Measurements from ENCODE around the gene SGMS1.

The SGMS1 gene

DNA sequence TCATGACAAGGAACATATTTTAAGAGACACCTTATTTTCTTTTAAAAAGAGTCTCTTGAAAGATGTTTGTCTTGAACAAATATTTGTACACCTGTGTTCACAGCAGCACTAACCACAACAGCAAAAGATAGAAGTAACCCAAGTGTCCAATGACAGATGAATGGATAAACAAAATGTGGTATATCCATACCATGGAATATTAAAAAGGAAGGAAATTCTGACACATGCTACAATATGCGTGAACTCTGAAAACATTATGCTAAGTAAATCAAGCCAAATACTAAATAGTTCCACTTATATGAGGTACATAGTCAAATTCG is 17.8 kb downstream of the SGMS1 start:
- no peak for DNase-seq

DNA sequence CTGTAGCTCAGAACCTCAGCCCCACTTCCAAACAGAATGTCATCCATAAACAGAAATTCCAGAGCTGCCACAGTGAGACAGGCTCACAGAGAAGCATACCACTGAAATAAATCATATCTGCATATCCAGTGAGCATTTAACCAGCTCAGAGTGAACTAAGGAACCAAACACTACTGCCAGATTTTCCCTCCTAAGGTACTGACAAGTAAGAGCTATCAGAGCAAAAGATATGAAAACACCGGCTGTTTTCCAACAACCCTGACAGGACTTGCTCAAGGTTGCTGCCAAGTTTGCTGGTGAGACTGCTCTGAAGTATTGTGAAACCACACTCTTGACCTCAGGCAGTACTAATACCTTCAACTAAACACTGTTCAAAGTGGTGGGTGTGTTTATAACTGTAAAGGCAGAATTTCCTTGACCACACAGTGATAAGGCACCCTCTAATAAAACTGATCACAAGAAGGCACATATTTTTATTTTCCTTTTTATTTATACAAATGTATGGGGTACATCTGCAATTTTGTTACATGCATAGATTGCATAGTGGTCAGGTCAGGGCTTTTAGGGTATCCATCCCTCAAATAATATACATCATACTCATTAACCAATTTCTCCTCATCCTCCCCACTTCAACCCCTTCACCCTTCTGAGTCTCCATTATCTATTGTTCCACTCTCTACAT is 18.3 kb downstream of the SGMS1 start:
- no peak for DNase-seq

DNA sequence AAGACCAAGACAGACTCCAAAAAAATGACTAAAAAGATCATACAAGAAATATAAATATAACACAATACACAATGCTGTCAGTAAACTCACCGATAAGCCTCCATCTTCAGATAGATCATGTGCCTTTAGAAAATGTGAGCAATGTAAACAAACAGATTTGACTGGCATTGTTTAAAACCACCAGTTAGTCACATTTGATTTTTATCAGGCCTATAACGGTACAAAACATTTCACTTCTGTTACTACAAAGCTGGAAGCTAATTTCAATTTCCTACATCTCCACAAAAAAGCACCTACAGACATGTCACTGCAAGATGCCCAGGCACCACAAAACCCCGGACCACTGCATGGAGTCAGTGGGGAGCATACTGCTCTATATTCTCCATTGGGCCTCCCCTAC is 18.9 kb downstream of the SGMS1 start:
- no peak for DNase-seq

DNA sequence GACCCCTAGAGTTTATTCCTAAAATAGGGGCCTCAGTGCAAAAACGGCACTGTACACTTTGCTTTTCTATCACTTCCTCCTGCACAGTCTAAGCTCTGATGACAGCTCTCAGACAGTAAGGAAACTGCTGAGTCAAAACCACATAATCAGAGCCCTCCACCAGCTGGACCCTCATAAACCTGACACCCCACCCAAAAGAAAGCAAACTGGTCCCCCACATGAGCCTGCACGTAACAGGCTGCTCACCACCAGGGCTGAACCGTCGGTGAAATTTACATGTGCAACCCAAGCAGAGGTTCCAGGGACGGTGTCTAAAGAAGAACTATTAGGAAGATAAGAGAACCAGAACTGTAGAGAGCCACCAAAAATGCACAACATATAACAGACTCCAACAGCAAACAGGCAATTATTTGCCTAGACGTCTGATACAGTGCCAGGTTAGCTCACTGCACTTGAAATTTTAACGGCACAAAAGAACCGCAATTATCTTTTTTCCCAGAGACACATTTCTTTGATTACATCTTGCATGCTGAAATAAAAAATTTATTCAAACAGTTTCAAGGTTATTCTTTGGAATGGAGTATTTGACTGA is 19.6 kb downstream of the SGMS1 start:
- no peak for DNase-seq

GRCh38 chr10:50603151-50603850 is 20.5 kb downstream of the SGMS1 start:
- DNase-seq = no peak

DNA sequence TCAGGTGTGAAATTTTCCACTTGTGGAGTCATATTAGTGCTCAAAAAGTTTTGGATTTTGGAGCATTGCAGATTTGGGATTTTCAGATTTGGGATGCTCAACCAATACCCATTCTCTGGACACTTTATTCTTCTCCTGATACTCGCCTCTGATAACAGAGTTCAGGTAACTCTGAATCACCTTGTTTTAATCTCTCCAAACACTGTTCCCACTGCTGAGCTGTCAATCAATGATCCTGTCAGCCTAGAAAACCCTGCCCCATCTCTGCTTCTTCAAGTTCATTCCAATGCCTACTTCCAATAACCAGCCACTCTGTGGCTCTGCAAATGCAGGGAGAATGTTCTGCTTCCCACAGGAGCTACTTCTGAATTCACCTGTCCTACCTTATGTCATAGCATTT is 21.8 kb downstream of the SGMS1 start:
- DNase-seq = no peak

DNA sequence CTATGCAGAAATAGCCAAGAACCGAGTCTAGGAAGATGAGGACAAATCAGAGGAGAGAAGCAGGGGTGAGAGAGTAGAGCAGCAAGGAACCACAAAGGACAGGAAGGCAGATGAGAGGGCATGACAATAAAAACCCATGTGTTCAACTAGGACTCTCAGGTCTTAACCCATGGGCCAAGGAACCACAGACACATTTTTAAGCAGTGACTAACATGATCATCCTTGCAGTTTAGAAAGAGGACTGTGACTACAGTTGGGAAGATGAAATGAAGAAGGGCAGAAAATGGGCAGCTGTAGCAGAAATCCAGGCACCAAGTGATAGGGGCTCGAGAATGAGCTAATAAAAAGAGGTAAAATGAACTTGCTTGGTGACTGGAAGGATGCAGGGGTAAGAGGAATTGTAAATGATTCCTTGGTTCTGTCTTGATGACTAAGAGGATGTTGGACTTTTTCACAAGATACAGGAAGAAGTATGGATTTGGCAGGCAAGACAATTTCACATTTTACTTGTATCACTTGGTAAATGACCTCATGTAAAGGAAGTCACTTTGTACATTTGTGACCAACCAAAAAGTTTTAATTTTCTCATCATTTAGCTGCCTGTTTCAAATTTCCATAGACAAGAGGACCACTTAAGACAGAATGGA is 22.8 kb downstream of the SGMS1 start:
- DNase-seq = no peak

GRCh38 chr10:50600286-50600685 is 23.5 kb downstream of the SGMS1 start:
- no peak for DNase-seq

- DNase-seq = no peak
Observed at GRCh38 chr10:50596897-50597296, 26.9 kb downstream of the SGMS1 start.

- DNase-seq = no peak
Observed at GRCh38 chr10:50596456-50596855, 27.3 kb downstream of the SGMS1 start.

DNA sequence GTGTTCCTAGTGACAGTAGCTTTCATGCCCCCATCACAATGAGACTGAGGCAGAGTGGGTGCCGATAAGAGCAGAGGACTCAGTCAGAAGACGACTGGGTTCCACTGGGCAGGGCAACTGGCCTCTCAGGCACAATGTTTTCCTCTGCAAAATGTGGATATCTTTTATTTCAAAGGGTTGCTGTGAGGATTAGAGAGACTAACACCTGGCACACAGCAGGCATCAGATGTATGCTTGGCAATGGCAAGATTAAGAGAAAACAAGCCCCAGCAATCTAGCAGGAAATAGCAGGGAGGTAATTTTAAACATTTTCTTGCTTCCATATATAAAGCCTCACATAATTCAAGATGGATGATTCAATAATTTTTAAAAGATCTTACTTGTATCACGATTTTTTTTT is 28.0 kb downstream of the SGMS1 start:
- DNase-seq = no peak

DNA sequence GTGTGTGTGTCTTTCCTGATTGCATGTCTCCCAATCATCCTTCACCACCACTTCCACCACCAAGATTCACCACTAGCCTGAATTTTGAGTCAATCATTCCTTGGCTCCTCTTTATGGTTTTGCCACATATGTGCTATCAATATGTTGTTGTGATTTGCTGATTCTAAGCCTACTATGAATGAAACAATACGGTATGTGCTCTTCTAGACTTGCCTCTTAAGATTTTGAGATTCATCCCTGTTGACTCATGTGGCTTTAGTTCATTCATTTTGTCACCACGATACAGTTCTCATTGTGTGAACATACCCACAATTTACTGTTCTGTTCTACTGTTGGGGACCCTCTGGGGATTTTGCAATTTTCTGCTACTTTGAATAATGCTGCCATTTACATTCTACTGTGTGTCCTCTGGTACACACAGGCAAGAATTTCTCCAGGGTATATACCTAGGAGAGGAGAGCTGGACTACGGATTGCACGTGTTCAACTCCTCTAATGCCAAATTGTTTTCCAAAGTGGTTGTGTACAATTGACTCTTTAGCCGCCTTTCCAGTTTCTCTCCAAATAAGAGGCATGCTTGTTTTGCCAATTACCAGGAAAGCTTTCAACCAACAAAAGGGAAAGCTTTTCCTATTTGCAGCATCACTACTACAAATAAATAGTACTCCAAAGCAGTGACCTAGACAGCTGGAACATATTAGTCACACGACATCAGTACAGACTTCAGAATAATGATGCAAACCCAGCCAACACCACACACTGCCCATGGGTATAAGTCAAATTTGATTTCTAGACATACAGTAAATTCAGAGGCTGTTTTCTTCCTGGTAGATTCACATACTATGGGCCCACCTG is 30.0 kb downstream of the SGMS1 start:
- DNase-seq = no peak

- no peak for DNase-seq
Observed at GRCh38 chr10:50592961-50593418, 30.8 kb downstream of the SGMS1 start.

DNA sequence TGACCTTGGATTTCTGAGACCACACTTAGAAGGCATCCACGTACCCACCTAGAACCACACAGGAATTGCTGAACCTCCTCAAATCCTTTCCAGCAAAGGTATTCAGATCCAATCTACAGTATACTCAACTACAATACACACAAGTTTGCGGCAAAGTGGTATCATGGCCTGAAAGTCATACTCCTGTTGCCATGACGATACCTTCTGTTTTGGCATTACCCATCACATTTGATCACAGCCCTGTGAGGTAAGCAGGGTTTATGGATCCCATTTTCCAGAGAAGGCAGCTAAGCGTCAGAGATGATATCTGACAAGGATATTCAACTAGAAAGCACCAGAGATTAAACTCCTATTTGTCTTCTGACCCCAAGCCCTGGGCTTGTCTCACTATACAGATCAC is 32.8 kb downstream of the SGMS1 start:
- DNase-seq = no peak

DNA sequence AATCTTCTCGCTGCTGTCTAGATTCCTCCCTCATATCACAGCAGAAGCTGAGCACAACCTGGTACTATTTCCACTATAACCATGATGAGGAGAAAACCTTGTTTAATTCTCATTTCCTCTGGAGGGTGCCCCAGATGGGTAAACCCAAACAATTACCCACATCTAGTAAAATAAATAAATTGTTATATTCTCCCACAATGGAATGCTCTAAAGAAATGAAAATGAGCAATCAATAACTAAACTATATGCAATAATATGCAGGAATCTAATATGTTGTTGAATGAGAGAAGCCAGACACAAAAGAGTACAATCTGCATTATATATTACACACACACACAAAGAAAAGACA is 37.0 kb downstream of the SGMS1 start:
- no peak for DNase-seq

DNA sequence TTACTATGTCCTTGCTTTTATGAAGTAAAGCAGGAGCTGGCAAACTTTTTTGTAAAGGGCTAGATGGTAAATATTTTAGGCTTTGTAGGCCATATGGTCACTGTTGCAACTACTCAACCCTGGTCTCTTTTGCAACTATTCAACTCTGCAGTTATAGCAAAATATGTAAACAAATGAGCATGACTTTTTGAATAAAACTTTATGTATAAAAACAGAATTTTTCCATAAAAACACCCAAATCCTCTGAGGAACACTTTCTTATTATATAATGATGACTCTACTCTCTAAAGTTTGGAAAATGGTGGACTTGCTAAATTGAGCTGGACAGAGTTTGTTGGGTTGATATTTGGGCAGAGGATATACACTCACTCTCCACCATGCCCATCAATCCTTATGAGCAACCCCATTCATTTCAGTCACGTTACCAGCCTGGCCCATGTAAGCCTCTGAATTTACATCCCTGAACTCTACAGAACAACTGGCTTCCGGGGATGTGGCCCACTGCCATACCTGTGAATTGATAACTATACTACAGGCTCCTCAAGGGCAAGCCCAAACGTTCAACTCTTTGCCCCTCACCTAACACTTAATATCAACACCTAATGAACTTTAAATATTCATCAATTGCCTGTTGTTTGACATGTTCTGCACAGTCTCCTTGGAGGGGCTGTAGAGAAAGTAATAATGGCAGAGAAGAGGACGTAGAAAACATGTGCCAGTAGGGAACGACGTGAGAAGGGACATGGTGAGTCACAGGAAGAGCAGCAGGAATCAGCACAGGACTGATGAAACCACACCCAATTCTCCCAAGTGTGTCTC is 37.6 kb downstream of the SGMS1 start:
- DNase-seq = no peak

- DNase-seq = no peak
Observed at GRCh38 chr10:50582766-50583762, 40.7 kb downstream of the SGMS1 start.

DNA sequence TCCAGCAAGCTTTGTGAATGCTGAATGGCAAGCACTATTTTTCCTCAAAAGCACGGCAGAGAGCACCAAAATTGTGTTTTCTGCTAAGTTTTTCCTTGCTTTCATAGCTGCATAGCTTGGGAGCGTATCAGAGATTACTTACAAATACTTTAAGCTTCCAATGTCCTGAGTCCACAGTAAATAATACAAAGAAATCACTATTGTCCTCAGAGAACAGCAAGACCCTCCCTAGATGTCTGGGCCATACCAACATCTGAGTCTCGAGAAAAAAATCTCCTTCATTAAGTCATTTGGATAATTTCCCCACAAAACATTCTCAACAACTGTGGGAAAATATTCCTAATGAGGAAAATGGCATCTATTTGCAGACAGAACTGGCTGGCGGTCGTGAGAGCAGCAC is 41.7 kb downstream of the SGMS1 start:
- DNase-seq = no peak

DNA sequence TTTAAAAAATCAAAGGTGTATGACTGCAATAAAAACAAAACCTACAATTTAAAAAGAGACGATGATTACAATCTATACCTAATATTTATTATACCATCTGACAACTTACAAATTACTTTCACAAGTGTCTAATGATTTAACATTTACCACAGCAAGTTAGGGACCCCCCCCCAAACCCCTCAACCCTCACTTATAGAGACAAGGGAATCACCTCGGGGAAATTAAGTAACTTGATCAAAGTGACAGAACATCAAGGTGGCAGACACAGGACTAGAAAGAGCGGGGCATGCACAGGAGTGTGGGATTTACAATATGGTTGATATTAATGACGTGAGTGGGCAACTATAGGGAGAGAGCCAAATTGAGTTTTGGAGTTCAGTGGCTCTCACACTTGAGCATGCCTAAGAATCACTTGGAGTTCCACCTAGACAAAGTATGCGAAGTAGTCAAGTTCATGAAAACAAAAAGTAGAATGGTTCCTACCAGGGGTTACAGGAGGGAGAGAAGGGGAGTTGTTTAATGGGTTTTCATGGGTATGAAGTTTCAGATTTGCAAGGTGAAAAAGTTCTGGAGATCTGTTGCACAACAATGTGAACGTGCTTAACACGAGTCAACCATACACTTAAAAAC is 43.4 kb downstream of the SGMS1 start:
- DNase-seq = no peak

DNA sequence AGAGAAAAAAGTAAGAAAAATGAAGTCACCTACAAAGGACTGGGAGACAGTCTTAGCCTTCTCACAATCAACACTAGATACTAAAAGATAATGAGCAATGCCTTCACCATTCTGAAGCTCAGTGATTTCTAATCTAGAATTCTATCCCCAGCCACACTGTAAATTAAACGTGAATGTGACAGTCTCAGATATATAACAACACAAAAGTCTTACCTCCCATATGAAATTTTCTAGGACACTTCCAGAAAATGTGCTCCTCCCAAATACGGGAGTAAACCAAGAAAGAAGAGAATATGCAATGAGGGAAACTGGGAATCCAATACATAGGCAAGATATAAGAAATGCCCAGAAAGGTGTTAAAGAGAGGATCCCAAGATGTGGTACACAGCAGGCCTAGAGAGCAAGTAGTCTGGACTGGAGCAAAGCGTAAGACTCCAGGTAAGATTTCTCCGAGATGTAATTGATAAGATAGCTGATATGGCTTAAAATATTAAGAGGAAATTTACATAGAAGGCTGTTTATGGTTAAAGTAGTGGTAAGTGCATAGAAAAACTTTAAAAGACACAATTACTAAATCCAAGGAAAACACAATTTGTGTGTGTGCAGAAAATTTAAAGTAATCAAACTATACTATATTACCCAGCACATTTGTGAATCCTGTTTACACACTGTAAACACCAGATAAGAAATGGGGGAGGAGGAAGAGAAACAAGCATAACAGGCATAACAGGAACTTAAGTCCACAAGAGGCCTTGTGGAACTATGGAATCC is 44.1 kb downstream of the SGMS1 start:
- DNase-seq = no peak
